Measurements from ENCODE around the gene SOX13.

GRCh38 chr1:204045430-204045829 lies 27.5 kb upstream of the SOX13 start:
- TF ChIP-seq, protein P1, sequence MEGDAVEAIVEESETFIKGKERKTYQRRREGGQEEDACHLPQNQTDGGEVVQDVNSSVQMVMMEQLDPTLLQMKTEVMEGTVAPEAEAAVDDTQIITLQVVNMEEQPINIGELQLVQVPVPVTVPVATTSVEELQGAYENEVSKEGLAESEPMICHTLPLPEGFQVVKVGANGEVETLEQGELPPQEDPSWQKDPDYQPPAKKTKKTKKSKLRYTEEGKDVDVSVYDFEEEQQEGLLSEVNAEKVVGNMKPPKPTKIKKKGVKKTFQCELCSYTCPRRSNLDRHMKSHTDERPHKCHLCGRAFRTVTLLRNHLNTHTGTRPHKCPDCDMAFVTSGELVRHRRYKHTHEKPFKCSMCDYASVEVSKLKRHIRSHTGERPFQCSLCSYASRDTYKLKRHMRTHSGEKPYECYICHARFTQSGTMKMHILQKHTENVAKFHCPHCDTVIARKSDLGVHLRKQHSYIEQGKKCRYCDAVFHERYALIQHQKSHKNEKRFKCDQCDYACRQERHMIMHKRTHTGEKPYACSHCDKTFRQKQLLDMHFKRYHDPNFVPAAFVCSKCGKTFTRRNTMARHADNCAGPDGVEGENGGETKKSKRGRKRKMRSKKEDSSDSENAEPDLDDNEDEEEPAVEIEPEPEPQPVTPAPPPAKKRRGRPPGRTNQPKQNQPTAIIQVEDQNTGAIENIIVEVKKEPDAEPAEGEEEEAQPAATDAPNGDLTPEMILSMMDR (IDR thresholded peaks at IDR 0.05), result no peak
- no peak for TF ChIP-seq ZFX (IDR thresholded peaks at IDR 0.05; ENCODE audit: borderline replicate concordance)
